ENCODE data around the gene TRIM29. TPM values are rescaled to one million over a fixed set of nuclear protein-coding genes. Genes with fewer than 3 reads are reported as not detected.

Gene TRIM29
- total and polyA plus RNA-seq, 2 of the 13 experiments (the other 11 are each of a cell fraction or from before 2014, with no cell fraction given), result 0.86 TPM

DNA sequence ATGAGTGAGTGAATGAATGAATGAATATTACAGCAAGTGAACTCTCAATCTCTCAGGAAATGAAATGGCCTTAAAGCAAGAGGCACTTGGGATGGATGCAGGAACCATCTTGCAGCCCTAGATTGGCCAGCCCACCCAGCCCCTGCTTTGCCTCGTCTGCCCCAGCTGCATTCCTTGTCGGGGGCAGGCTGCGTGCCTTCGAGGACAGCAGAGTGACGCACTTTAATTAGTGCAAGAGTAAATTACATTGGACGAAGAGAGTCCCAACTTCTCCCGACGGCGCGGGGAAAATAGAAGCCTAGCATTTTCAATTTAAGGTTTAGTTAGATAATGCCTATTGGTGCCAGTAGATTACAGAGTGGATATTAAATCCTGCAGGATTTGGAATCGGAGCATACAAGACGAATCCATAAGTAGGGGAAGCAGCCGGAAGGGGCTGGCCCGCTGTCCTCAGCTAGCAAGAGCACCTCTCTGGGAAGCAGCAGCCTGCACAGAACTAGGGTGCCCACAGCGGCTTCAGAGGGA, 33.8 kb downstream of the TRIM29 start (continued):
- TF ChIP-seq, protein P1, sequence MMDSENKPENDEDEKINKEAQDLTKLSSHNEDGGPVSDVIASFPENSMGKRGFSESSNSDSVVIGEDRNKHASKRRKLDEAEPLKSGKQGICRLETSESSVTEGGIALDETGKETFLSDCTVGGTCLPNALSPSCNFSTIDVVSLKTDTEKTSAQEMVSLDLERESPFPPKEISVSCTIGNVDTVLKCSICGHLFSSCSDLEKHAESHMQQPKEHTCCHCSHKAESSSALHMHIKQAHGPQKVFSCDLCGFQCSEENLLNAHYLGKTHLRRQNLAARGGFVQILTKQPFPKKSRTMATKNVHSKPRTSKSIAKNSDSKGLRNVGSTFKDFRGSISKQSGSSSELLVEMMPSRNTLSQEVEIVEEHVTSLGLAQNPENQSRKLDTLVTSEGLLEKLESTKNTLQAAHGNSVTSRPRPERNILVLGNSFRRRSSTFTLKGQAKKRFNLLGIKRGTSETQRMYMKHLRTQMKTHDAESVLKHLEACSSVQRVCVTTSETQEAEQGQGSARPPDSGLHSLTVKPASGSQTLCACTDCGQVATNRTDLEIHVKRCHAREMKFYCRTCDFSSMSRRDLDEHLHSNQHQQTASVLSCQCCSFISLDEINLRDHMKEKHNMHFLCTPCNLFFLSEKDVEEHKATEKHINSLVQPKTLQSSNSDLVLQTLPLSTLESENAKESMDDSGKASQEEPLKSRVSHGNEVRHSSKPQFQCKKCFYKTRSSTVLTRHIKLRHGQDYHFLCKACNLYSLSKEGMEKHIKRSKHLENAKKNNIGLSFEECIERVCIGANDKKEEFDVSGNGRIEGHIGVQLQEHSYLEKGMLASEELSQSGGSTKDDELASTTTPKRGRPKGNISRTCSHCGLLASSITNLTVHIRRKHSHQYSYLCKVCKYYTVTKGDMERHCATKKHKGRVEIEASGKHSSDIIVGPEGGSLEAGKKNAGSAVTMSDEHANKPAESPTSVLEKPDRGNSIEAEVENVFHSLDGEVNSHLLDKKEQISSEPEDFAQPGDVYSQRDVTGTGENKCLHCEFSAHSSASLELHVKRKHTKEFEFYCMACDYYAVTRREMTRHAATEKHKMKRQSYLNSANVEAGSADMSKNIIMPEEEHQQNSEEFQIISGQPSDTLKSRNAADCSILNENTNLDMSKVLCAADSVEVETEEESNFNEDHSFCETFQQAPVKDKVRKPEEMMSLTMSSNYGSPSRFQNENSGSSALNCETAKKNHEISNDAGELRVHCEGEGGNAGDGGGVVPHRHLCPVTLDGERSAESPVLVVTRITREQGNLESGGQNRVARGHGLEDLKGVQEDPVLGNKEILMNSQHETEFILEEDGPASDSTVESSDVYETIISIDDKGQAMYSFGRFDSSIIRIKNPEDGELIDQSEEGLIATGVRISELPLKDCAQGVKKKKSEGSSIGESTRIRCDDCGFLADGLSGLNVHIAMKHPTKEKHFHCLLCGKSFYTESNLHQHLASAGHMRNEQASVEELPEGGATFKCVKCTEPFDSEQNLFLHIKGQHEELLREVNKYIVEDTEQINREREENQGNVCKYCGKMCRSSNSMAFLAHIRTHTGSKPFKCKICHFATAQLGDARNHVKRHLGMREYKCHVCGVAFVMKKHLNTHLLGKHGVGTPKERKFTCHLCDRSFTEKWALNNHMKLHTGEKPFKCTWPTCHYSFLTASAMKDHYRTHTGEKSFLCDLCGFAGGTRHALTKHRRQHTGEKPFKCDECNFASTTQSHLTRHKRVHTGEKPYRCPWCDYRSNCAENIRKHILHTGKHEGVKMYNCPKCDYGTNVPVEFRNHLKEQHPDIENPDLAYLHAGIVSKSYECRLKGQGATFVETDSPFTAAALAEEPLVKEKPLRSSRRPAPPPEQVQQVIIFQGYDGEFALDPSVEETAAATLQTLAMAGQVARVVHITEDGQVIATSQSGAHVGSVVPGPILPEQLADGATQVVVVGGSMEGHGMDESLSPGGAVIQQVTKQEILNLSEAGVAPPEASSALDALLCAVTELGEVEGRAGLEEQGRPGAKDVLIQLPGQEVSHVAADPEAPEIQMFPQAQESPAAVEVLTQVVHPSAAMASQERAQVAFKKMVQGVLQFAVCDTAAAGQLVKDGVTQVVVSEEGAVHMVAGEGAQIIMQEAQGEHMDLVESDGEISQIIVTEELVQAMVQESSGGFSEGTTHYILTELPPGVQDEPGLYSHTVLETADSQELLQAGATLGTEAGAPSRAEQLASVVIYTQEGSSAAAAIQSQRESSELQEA (CRISPR knock-in tag; IDR thresholded peaks at IDR 0.05; ENCODE audit: not compliant biosample characterization), result no peak
- TF ChIP-seq ZNF253 (CRISPR knock-in tag; IDR thresholded peaks at IDR 0.05; ENCODE audit: borderline replicate concordance) (no peak), CBFB (CRISPR knock-in tag; IDR thresholded peaks at IDR 0.05) (no peak), TOE1 (CRISPR knock-in tag; IDR thresholded peaks at IDR 0.05) (no peak), ZKSCAN5 (CRISPR knock-in tag; IDR thresholded peaks at IDR 0.05) (no peak), SMAD1 (CRISPR knock-in tag; IDR thresholded peaks at IDR 0.05; ENCODE audit: borderline replicate concordance, low read depth) (no peak), SOX5 (CRISPR knock-in tag; IDR thresholded peaks at IDR 0.05; ENCODE audit: borderline replicate concordance) (no peak), CHD4 (IDR thresholded peaks at IDR 0.05; ENCODE audit: borderline replicate concordance, low read length) (no peak), ZBTB7A (CRISPR knock-in tag; IDR thresholded peaks at IDR 0.05) (no peak), ZNF260 (CRISPR knock-in tag; IDR thresholded peaks at IDR 0.05; ENCODE audit: borderline replicate concordance, low read depth) (no peak), RFX5 (IDR thresholded peaks at IDR 0.05; ENCODE audit: low read depth, low read length) (no peak)
- TF ChIP-seq, protein P2, sequence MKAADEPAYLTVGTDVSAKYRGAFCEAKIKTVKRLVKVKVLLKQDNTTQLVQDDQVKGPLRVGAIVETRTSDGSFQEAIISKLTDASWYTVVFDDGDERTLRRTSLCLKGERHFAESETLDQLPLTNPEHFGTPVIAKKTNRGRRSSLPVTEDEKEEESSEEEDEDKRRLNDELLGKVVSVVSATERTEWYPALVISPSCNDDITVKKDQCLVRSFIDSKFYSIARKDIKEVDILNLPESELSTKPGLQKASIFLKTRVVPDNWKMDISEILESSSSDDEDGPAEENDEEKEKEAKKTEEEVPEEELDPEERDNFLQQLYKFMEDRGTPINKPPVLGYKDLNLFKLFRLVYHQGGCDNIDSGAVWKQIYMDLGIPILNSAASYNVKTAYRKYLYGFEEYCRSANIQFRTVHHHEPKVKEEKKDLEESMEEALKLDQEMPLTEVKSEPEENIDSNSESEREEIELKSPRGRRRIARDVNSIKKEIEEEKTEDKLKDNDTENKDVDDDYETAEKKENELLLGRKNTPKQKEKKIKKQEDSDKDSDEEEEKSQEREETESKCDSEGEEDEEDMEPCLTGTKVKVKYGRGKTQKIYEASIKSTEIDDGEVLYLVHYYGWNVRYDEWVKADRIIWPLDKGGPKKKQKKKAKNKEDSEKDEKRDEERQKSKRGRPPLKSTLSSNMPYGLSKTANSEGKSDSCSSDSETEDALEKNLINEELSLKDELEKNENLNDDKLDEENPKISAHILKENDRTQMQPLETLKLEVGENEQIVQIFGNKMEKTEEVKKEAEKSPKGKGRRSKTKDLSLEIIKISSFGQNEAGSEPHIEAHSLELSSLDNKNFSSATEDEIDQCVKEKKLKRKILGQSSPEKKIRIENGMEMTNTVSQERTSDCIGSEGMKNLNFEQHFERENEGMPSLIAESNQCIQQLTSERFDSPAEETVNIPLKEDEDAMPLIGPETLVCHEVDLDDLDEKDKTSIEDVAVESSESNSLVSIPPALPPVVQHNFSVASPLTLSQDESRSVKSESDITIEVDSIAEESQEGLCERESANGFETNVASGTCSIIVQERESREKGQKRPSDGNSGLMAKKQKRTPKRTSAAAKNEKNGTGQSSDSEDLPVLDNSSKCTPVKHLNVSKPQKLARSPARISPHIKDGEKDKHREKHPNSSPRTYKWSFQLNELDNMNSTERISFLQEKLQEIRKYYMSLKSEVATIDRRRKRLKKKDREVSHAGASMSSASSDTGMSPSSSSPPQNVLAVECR (CRISPR knock-in tag; IDR thresholded peaks at IDR 0.05; ENCODE audit: borderline replicate concordance), result no peak
- TF ChIP-seq, protein P3, sequence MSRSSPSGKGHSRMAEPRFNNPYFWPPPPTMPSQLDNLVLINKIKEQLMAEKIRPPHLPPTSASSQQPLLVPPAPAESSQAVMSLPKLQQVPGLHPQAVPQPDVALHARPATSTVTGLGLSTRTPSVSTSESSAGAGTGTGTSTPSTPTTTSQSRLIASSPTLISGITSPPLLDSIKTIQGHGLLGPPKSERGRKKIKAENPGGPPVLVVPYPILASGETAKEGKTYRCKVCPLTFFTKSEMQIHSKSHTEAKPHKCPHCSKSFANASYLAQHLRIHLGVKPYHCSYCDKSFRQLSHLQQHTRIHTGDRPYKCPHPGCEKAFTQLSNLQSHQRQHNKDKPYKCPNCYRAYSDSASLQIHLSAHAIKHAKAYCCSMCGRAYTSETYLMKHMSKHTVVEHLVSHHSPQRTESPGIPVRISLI (CRISPR knock-in tag; IDR thresholded peaks at IDR 0.05; ENCODE audit: borderline replicate concordance), result no peak

Measured in HepG2 (cell line).